Measurements from ENCODE around the gene DCLRE1A. TPM values are rescaled to one million over a fixed set of nuclear protein-coding genes. Genes with fewer than 3 reads are reported as not detected.

DCLRE1A gene
- total RNA-seq, 1 donor from 2014 or later = 6.1 TPM

- intact Hi-C loops (cut with DNase I) = no loop called here
- no peaks in the 10 kb centered on the region for H3K27me3 ChIP-seq
- ATAC-seq (no peak), DNase-seq (no peak)
- no peaks in the 10 kb centered on the region for H3K4me1 ChIP-seq
- no peak overlapping the region for H3K4me3 ChIP-seq
- no peaks in the 10 kb centered on the region for H3K9me3 ChIP-seq
- no peak overlapping the region for H3K27ac ChIP-seq
- no peaks in the 10 kb centered on the region for H3K36me3 ChIP-seq
- TF ChIP-seq CTCF (IDR thresholded peaks at IDR 0.05) = no peak
These were observed 15.9 kb upstream of the DCLRE1A start for GRCh38 chr10:113869789-113870188.

DNA sequence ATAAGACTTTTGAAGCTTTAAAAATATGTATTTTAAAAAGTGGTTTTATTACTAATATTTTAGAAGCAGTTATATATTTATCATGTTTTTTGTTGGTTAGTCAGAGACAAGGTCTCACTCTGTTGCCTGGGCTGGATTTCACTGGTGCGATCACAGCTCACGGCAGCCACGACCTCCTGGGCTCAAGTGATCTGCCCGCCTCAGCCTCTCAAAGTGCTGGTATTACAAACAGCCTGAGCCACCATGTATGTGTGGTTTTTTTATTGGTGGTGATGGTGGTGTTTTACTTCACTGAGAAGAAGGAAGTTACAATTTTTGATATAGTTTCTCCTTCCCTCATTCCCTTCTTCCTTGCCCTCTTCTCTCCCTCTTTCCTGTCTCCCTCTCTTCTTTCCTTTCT is 14.0 kb upstream of the DCLRE1A start:
- no peak for ATAC-seq
- Histone ChIP-seq H3K9me3 (no peaks in the 10 kb centered on the region), H3K27ac (no peak overlapping the region), H3K4me1 (no peaks in the 10 kb centered on the region), H3K4me3 (no peak overlapping the region), H3K27me3 (no peaks in the 10 kb centered on the region), H3K36me3 (no peaks in the 10 kb centered on the region)
- no peak for DNase-seq
- intact Hi-C loops (cut with DNase I) = no loop called here
- TF ChIP-seq CTCF (IDR thresholded peaks at IDR 0.05) = no peak

DNA sequence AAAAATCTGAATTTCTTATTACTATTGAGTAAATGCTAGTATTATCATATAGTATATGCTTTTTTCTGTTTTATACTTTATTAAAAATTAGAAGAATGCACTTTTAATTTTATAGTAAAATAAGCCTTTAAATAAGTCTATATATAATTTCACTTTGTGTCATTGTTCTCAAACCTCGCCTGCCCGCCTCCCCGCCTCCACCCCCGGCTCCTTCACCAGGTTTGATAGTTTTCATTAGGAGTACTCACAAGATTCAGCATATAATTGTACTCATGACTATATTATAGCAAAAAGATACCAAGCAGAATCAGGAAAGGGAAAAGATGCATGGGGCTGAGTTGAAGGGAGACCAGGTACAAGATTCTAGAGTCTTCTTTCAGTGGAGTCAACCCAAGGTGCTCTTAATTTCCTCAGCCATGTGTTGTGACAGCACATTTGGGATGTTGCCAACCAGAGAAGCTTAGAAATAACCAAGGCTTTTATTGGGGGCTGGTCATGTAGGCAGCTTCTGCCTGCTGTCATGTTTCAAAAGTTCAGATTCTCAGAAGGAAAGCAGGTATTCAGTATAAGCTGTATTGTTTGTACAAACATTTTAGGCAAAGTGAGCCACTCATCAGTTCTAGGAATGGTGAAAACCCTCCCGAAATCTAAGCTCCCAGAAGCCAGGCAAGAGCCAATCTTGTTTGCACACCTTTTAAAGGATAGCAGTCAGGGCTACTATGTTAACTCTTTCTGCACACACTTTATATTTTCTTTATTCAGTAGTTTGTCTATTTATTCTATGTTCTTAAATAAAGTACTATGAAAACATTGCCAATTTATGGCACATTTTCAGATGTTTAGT is 12.9 kb upstream of the DCLRE1A start:
- TF ChIP-seq CTCF (IDR thresholded peaks at IDR 0.05) = no peak

GRCh38 chr10:113865901-113866300 is 12.0 kb upstream of the DCLRE1A start:
- no peaks in the 10 kb centered on the region for H3K9me3 ChIP-seq
- no peaks in the 10 kb centered on the region for H3K27me3 ChIP-seq
- TF ChIP-seq CTCF (IDR thresholded peaks at IDR 0.05) = no peak
- intact Hi-C loops (cut with DNase I) = no loop called here
- H3K4me3 ChIP-seq = no peak overlapping the region
- DNase-seq (no peak), ATAC-seq (no peak)
- H3K4me1 ChIP-seq = no peaks in the 10 kb centered on the region
- no peak overlapping the region for H3K27ac ChIP-seq
- H3K36me3 ChIP-seq = peaks cover 12% of the 10 kb centered on the region

More for the DNA sequence above, 12.9 kb upstream of the DCLRE1A start:
- no peaks in the 10 kb centered on the region for H3K4me1 ChIP-seq
- ATAC-seq (no peak), DNase-seq (no peak)
- H3K36me3 ChIP-seq = peaks cover 3% of the 10 kb centered on the region
- intact Hi-C loops (cut with DNase I) = no loop called here
- no peak overlapping the region for H3K4me3 ChIP-seq
- H3K27ac ChIP-seq = no peak overlapping the region
- no peaks in the 10 kb centered on the region for H3K27me3 ChIP-seq
- no peaks in the 10 kb centered on the region for H3K9me3 ChIP-seq

- no peaks in the 10 kb centered on the region for H3K27me3 ChIP-seq
- TF ChIP-seq CTCF (IDR thresholded peaks at IDR 0.05) = no peak
- intact Hi-C loops (cut with DNase I) = no loop called here
- H3K27ac ChIP-seq = no peak overlapping the region
- no peaks in the 10 kb centered on the region for H3K9me3 ChIP-seq
- peaks cover 22% of the 10 kb centered on the region for H3K4me1 ChIP-seq
- no peak for DNase-seq
- no peak overlapping the region for H3K4me3 ChIP-seq
- peaks cover 37% of the 10 kb centered on the region for H3K36me3 ChIP-seq
- no peak for ATAC-seq
These were observed 5.4 kb upstream of the DCLRE1A start for GRCh38 chr10:113859261-113859660.

All from upper lobe of right lung (tissue), 1 donor.